AG04450 (cell line): ENCODE data around the gene ARIH2. TPM values are rescaled to one million over a fixed set of nuclear protein-coding genes. Genes with fewer than 3 reads are reported as not detected.

Source experiments
- CTCF ChIA-PET: fragments of 300-600, 350-600 bp; formaldehyde crosslinking; extraction: SDS; loops from one replicate; lab custom pipeline; 2022; ENCODE audit warnings: antibody characterized with exemption, inconsistent platforms; lab: Charles Lee
- POLR2A ChIA-PET: fragments of 350-600 bp; formaldehyde crosslinking; extraction: SDS; loops from one replicate; lab custom pipeline; 2021; ENCODE audit warnings: antibody characterized with exemption, inconsistent platforms; lab: Yijun Ruan, JAX
- DNase-seq: peaks from one replicate; pipeline ENCODE4 v3.0.0-alpha.2; 2011; ENCODE audit warnings: low read depth, low spot score
- H3K27ac ChIP-seq: one replicate; pipeline ENCODE4 v1.5.1; 2012; ENCODE audit warnings: low read depth, low read length, control low read depth
- H3K27me3 ChIP-seq: one replicate; pipeline ENCODE4 v1.6.0; 2012; ENCODE audit warnings: low read length; ENCODE audit not compliant: control insufficient read depth, insufficient read depth
- H3K4me3 ChIP-seq: 2 replicates; pipeline ENCODE4 v1.5.1; 2011; ENCODE audit warnings: mild to moderate bottlenecking, low read depth, low read length, control low read depth
- H3K9me3 ChIP-seq: 2 replicates; pipeline ENCODE4 v1.5.1; 2012; ENCODE audit warnings: low read length; ENCODE audit not compliant: control insufficient read depth, insufficient read depth
- CTCF ChIP-seq: IDR thresholded peaks from 2 replicates; pipeline ENCODE4 v1.5.1; 2011; ENCODE audit warnings: low read depth, low read length, control low read depth, inconsistent platforms
- polyA plus RNA-seq: library from polyadenylated mRNA; depleted of rRNA; stranded (reverse); fragments of >200 nt; gene quantifications from 2 replicates; pipeline ENCODE4 v1.2.3, GENCODE V29; 2011

ARIH2 gene
- polyA plus RNA-seq, 1 experiment = 77.5 TPM

- H3K27ac ChIP-seq = no peak overlapping the region
- H3K9me3 ChIP-seq = no peaks in the 10 kb centered on the region
- POLR2A ChIA-PET = interaction anchor here (1.7 kb wide), 1 partner anchor 10 kb away, joined by 4 read pairs; the partner anchor contains the start of gene ARIH2
- no peak for DNase-seq
- no peak overlapping the region for H3K4me3 ChIP-seq
- no peak for TF ChIP-seq CTCF
- no peaks in the 10 kb centered on the region for H3K27me3 ChIP-seq
- CTCF ChIA-PET = interaction anchor here (1.4 to 1.5 kb wide), 2 partner anchors 10 to 188 kb away, joined by 3 read pairs; partner anchors contain the start of gene ARIH2
Measured at GRCh38 chr3:48928679-48929078, 10.0 kb downstream of the ARIH2 start.

- ChIA-PET POLR2A (no interaction called here), CTCF (interaction anchor here (0.8 to 1.0 kb wide), 2 partner anchors 130 to 189 kb away, joined by 3 read pairs; no protein-coding TSS in a partner anchor)
- no peaks in the 10 kb centered on the region for H3K27me3 ChIP-seq
- no peaks in the 10 kb centered on the region for H3K9me3 ChIP-seq
- DNase-seq = no peak
- H3K4me3 ChIP-seq = no peak overlapping the region
- no peak overlapping the region for H3K27ac ChIP-seq
- TF ChIP-seq CTCF = no peak
Measured at GRCh38 chr3:48929358-48930035, 10.9 kb downstream of the ARIH2 start.

GRCh38 chr3:48930590-48930989, 11.9 kb downstream of the ARIH2 start:
- no peaks in the 10 kb centered on the region for H3K9me3 ChIP-seq
- no peak for TF ChIP-seq CTCF
- DNase-seq = no peak
- no peak overlapping the region for H3K4me3 ChIP-seq
- no peaks in the 10 kb centered on the region for H3K27me3 ChIP-seq
- ChIA-PET POLR2A (no interaction called here), CTCF (interaction anchor here (1.0 kb wide), 1 partner anchor 129 kb away, joined by 3 read pairs; no protein-coding TSS in a partner anchor)
- no peak overlapping the region for H3K27ac ChIP-seq

- ChIA-PET CTCF (interaction anchor here (0.5 kb wide), 1 partner anchor 20 kb away, joined by 4 read pairs; no protein-coding TSS in a partner anchor), POLR2A (no interaction called here)
- Histone ChIP-seq H3K27ac (no peak overlapping the region), H3K4me3 (no peak overlapping the region), H3K27me3 (no peaks in the 10 kb centered on the region), H3K9me3 (no peaks in the 10 kb centered on the region)
- no peak for DNase-seq
- no peak for TF ChIP-seq CTCF
Measured at GRCh38 chr3:48931944-48932580, 13.4 kb downstream of the ARIH2 start.
